Activated T-cell treated with anti-CD3 and anti-CD28 coated beads, Interleukin-2, amount 50 U/mL, for 72 hours (primary cell): Measurements from ENCODE around the gene MYT1. TPM values are rescaled to one million over a fixed set of nuclear protein-coding genes. Genes with fewer than 3 reads are reported as not detected.
"Not testable (repeated sequence)": the region's sequence is repeated elsewhere in the genome, so short reads cannot be mapped to it uniquely, and the experiment has no call there.

Experiments used
- ATAC-seq, 2 donors: fragments of 150-1000 bp; cut with Tn5 transposase; replicated peaks in 1 of 2; 2 replicates each; pipeline ENCODE4 v1.10.0; 2021; ENCODE audit warnings: moderate library complexity in 2 of 2, mild to moderate bottlenecking in 1 of 2
- DNase-seq, 2 donors: peaks; one replicate each; pipeline ENCODE4 v3.0.0; 2021 to 2022; ENCODE audit warnings: mixed read lengths in 1 of 2
- H3K27ac Mint-ChIP-seq: one replicate; pipeline ENCODE4 v1.8.0; 2022; ENCODE audit warnings: mild to moderate bottlenecking, moderate library complexity, mixed read lengths
- H3K27me3 Mint-ChIP-seq: one replicate; pipeline ENCODE4 v1.8.0; 2022; ENCODE audit warnings: low read depth, mixed read lengths
- H3K36me3 Mint-ChIP-seq, 2 donors: one replicate each; pipeline ENCODE4 v1.8.0; 2022; ENCODE audit warnings: mixed read lengths in 2 of 2, mild to moderate bottlenecking in 1 of 2; ENCODE audit not compliant: insufficient read depth in 2 of 2
- H3K4me1 Mint-ChIP-seq: one replicate; pipeline ENCODE4 v1.8.0; 2022; ENCODE audit warnings: low read depth, mixed read lengths
- H3K4me3 Mint-ChIP-seq, 2 donors: one replicate each; pipeline ENCODE4 v1.8.0; 2022; ENCODE audit warnings: mild to moderate bottlenecking in 2 of 2, mixed read lengths in 2 of 2, moderate library complexity in 2 of 2
- H3K9me3 Mint-ChIP-seq, 2 donors: one replicate each; pipeline ENCODE4 v1.8.0; 2022; ENCODE audit warnings: mixed read lengths in 2 of 2
- total RNA-seq, 2 donors: library from RNA; stranded (reverse); gene quantifications; one replicate each; pipeline ENCODE4 v1.2.3, GENCODE V29; 2022

Gene MYT1
- under 1 TPM; 0.12 to 0.23 TPM for total RNA-seq

DNA sequence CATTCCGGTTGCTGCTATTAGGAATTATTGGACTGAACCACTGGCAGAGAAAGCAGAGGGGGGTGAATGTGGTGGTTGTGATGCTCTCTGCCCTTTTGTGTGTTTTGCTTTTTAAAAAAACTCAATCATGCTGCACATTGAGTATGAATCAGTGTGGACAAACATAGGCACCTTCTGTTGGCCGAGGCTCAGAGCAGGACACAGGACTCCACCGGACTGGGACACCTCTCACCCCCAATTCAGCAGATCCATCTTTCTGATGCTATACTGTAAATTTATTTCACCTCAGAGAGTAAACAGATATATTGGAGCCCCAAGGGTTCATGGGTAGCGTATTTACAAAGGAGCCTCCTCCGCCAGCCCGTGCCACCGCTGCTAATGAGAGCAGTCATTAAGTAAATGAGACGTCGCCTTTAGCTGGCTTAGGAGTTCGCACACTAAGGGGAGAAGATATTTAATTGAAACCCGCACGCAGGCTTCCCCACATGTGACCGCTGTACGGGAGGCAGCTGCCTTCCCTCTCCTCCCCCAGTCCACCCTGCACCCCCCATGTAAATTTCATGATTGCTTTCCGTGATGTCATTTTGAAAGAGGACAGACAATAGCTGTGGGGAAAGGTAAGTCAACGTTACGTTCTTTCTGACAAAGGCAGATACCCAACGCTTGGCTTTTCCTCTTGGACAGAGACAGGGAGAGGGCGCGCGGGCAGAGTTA is at the start of gene MYT1:
TSS of gene MYT1 (plus strand) at position 330 of the 714 bp plus-strand sequence. CDS start 34,410 bp downstream, outside the sequence.
- H3K36me3 Mint-ChIP-seq, result no peaks in the 10 kb centered on the region
- no peak within 1 kb of the TSS for H3K27ac Mint-ChIP-seq
- no peaks in the 10 kb centered on the region for H3K9me3 Mint-ChIP-seq
- ATAC-seq, result no peak
- H3K4me3 Mint-ChIP-seq, result no peak within 1 kb of the TSS
- DNase-seq, result no peak
- H3K27me3 Mint-ChIP-seq, result peaks cover 53% of the 10 kb centered on the region
- H3K4me1 Mint-ChIP-seq, result peaks cover 5% of the 10 kb centered on the region

GRCh38 chr20:64115171-64115911 is 48.9 kb upstream of the MYT1 start:
- Mint-ChIP-seq H3K4me1 (peaks cover 6% of the 10 kb centered on the region), H3K27me3 (no peaks in the 10 kb centered on the region), H3K36me3 (no peaks in the 10 kb centered on the region), H3K9me3 (no peaks in the 10 kb centered on the region), H3K4me3 (no peak overlapping the region), H3K27ac (no peak overlapping the region)
- no peak for ATAC-seq
- no peak for DNase-seq

GRCh38 chr20:64116016-64116415 is 48.2 kb upstream of the MYT1 start:
- Mint-ChIP-seq H3K36me3 (no peaks in the 10 kb centered on the region), H3K27me3 (no peaks in the 10 kb centered on the region), H3K4me3 (no peak overlapping the region), H3K27ac (no peak overlapping the region), H3K4me1 (peaks cover 9% of the 10 kb centered on the region), H3K9me3 (no peaks in the 10 kb centered on the region)
- ATAC-seq, result no peak
- no peak for DNase-seq

- no peak for ATAC-seq
- no peak overlapping the region for H3K4me3 Mint-ChIP-seq
- no peak overlapping the region for H3K27ac Mint-ChIP-seq
- H3K27me3 Mint-ChIP-seq, result no peaks in the 10 kb centered on the region
- H3K36me3 Mint-ChIP-seq, result no peaks in the 10 kb centered on the region
- peaks cover 9% of the 10 kb centered on the region for H3K4me1 Mint-ChIP-seq
- no peaks in the 10 kb centered on the region for H3K9me3 Mint-ChIP-seq
- DNase-seq, result no peak
These were observed 47.5 kb upstream of the MYT1 start for GRCh38 chr20:64116541-64117431.

GRCh38 chr20:64117432-64117777 is 46.8 kb upstream of the MYT1 start:
- not testable (repeated sequence) for H3K9me3 Mint-ChIP-seq, H3K4me3 Mint-ChIP-seq, DNase-seq, H3K27ac Mint-ChIP-seq, H3K36me3 Mint-ChIP-seq, ATAC-seq, H3K27me3 Mint-ChIP-seq, H3K4me1 Mint-ChIP-seq

DNA sequence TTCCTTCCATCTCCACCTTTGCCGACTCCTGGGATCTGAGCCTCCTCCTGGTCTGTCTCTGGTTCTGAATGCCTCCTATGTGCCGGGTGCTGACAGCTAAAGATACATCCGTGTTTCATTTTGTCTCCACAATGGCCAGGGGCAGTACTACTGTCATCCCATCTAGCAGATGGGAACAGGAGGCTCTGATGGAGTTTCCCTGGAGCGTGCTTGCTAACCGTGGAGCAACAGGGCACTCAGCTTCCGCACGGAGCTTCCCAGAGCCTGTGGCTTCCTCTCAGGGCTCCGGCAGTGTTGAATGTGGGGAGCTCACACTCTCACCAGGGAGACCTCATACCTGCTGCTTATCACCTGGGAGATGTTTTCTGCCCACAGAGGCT is 45.0 kb upstream of the MYT1 start:
- H3K4me1 Mint-ChIP-seq, result peaks cover 9% of the 10 kb centered on the region
- H3K27ac Mint-ChIP-seq, result no peak overlapping the region
- no peak for ATAC-seq
- H3K27me3 Mint-ChIP-seq, result no peaks in the 10 kb centered on the region
- H3K36me3 Mint-ChIP-seq, result no peaks in the 10 kb centered on the region
- no peaks in the 10 kb centered on the region for H3K9me3 Mint-ChIP-seq
- DNase-seq, result no peak
- no peak overlapping the region for H3K4me3 Mint-ChIP-seq

DNA sequence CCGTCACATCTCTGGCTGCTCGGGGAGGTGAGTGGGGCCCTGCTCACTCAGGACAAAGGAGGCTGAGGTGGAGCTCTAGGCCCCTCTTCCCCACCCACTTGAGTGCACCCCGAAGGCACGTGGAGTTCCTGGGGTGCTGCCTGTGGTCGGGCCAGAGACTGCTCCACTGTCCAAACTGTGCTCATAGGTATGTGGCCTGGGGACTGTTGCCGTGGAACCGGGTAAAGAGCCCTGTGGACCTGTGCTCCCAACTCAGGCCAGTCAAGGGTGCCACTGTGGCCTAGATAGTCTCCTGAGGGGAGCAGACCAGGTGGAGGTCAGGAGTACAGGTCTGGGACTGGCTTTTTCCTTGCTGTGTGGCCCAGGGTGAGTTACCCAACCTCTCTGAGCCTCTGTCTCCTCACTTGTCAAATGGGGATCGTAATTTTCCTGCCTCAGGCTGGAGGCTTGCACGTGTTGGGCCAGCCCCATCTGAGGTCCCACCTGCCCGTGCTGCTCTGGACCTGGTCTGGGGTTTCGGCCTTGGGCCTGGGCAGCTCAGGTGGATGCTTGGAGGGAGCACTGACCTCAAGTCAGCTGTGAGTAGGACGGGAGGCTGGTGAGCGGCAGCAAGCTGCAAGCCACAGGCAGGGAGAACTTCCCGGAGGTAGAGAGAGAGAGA is 44.4 kb upstream of the MYT1 start:
- no peak overlapping the region for H3K27ac Mint-ChIP-seq
- no peaks in the 10 kb centered on the region for H3K9me3 Mint-ChIP-seq
- H3K4me3 Mint-ChIP-seq, result peak overlapping the region; percentile 63 to 72
- H3K36me3 Mint-ChIP-seq, result no peaks in the 10 kb centered on the region
- H3K4me1 Mint-ChIP-seq, result peaks cover 9% of the 10 kb centered on the region
- H3K27me3 Mint-ChIP-seq, result no peaks in the 10 kb centered on the region
- DNase-seq (no peak), ATAC-seq (peak in 1 of 2 donors; percentile 35)

GRCh38 chr20:64121586-64121985 is 42.7 kb upstream of the MYT1 start:
- H3K4me1 Mint-ChIP-seq, result peaks cover 9% of the 10 kb centered on the region
- H3K36me3 Mint-ChIP-seq, result no peaks in the 10 kb centered on the region
- ATAC-seq, result no peak
- H3K27ac Mint-ChIP-seq, result no peak overlapping the region
- H3K4me3 Mint-ChIP-seq, result no peak overlapping the region
- H3K9me3 Mint-ChIP-seq, result no peaks in the 10 kb centered on the region
- no peaks in the 10 kb centered on the region for H3K27me3 Mint-ChIP-seq
- no peak for DNase-seq

DNA sequence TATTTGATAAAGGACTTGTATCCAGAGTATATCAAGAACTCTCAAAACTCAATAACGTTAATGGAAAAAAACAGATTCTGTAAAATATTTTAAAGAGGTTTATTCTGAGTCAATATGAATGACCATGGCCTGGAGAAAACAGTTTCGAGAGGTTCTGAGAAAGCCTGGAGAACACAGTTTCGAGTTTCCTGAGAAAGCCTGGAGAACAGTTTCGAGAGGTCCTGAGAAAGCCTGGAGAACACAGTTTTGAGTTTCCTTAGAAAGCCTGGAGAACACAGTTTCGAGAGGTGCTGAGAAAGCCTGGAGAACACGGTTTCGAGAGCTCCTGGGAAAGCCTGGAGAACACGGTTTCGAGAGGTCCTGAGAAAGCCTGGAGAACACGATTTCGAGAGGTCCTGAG is 41.3 kb upstream of the MYT1 start:
- H3K36me3 Mint-ChIP-seq, DNase-seq, H3K4me1 Mint-ChIP-seq, H3K4me3 Mint-ChIP-seq, H3K9me3 Mint-ChIP-seq, H3K27me3 Mint-ChIP-seq, ATAC-seq, H3K27ac Mint-ChIP-seq: not testable (repeated sequence)

- DNase-seq, H3K4me1 Mint-ChIP-seq, H3K27ac Mint-ChIP-seq, H3K4me3 Mint-ChIP-seq, H3K9me3 Mint-ChIP-seq, H3K36me3 Mint-ChIP-seq, H3K27me3 Mint-ChIP-seq, ATAC-seq: not testable (repeated sequence)
These were observed 40.7 kb upstream of the MYT1 start for GRCh38 chr20:64123517-64123916.

- H3K36me3 Mint-ChIP-seq, result no peaks in the 10 kb centered on the region
- no peak for ATAC-seq
- no peak overlapping the region for H3K27ac Mint-ChIP-seq
- no peak for DNase-seq
- no peak overlapping the region for H3K4me3 Mint-ChIP-seq
- no peaks in the 10 kb centered on the region for H3K4me1 Mint-ChIP-seq
- H3K9me3 Mint-ChIP-seq, result no peaks in the 10 kb centered on the region
- H3K27me3 Mint-ChIP-seq, result peaks cover 16% of the 10 kb centered on the region
These were observed 35.0 kb upstream of the MYT1 start for GRCh38 chr20:64129146-64129782.

GRCh38 chr20:64130271-64130670 is 34.0 kb upstream of the MYT1 start:
- Mint-ChIP-seq H3K4me3 (no peak overlapping the region), H3K36me3 (no peaks in the 10 kb centered on the region), H3K27me3 (peaks cover 16% of the 10 kb centered on the region), H3K4me1 (no peaks in the 10 kb centered on the region), H3K27ac (no peak overlapping the region), H3K9me3 (no peaks in the 10 kb centered on the region)
- no peak for DNase-seq
- no peak for ATAC-seq
